NCI-H1092 (cell line): Measurements from ENCODE around the gene SLC66A3.

Experiments
- DNase-seq: peaks from one replicate; lab custom pipeline; 2025; lab: John Stamatoyannopoulos, UW

SLC66A3 gene

DNA sequence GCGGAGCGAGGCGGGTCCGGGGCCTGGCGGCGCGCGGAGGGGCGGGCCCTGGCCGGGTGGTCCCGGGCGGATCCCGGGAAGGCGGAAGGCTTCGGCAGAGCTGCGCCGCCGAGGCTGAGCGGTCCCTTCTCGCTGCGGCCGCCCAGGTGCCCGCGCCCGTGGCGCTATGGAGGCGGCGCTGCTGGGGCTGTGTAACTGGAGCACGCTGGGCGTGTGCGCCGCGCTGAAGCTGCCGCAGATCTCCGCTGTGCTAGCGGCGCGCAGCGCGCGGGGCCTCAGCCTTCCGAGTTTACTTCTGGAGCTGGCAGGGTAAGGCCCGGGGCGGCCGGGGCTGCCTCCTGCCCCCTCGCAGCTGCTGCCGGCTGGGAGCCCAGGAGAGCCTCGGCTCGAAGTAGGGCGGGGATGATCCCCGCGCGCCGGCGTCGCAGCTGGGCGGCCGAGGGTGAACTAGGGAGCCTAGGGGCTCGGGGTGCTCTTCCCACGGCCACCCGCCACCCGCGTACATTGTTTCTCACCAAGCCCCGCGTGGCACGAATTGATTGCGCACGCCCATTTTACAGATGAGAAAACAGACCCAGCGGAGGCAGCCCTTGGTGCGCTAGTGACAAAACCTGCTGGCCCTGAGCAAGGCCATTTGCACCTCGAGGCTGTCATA lies at the start of gene SLC66A3:
SLC66A3 (plus strand) TSS at position 87 of the 655 bp plus-strand sequence; CDS start at position 167, 80 bp downstream.
- peak; percentile 77 for DNase-seq

DNA sequence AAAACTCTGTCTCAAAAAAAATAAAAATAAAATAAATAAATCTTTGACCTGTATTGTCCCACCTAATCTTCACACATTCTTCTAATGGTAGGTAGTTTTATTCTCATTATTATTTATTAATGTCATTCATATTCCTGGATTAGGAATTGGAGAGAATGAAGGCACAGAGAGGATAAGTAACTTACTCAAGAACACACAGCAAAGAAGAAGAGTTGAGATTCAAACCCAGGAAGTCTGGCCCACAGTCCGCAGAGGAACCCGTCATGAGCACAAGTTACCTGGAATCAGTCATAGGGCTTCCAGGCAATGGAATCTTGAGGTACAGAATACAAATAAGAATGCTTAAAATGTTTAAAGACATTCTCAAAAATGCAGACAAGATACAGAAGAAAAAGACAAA lies 46.3 kb upstream of the SLC66A3 start:
- DNase-seq, result no peak

DNA sequence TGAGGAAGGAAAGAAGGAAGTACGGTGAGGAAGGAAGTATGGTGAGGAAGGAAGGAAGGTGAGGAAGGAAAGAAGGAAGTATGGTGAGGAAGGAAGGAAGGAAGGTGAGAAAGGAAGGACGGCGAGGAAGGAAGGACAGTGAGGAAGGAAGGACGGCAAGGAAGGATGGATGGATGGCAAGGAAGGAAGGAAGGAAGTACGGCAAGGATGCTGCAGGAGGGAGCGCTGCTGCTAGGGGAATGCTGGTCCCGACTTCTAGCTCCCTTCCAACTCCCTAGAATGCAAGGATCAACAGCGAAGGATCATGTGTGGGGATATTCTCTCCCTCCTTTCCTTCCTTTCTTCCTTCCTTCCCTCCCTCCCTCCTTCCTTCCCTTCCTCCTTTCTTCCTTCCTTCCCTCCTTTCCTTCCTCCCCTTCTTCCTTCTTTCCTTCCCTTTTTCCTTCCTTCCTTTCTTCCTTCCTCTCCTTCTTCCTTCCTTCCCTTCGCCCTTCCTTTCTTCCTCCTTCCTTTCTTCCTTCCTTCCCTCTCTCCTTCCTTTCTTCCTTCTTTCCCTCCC lies 42.3 kb upstream of the SLC66A3 start:
- no peak for DNase-seq

DNA sequence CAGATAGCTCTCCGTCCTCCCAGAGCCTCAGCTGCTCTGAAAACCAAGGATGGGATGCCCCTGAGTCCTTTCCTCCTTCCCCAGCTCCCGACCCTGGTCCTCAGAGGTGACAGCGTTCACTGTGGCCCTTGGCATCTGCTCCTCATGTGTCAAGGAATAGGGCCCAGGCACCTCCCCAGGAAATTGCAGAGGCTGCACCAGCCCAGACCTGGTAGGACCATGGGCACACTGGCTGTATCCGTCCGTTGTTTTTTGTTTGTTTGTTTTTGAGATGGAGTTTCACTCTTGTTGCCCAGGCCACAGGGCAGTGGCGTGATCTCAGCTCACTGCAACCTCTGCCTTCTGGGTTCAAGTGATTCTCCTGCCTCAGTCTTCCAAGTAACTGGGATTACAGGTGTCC lies 37.5 kb upstream of the SLC66A3 start:
- no peak for DNase-seq

DNA sequence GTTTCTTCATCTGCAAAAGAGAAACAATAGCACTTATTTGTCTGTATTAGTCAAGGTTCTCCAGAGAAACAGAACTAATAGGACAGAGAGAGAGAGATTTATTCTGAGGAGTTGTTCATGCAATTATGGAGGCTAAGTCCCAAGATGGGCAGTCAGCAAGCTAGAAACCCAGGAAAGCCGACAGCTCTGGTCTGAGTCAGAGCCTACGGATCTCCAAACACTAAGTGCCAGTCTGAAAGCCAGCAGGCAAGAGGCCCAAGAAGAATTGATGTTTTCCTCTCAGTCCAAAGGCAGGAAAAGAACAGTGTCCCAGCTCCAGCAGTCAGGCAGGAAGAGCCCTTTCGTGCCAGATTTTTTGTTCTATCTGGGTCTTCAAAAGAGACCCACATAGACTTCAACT lies 36.5 kb upstream of the SLC66A3 start:
- DNase-seq, result no peak

DNA sequence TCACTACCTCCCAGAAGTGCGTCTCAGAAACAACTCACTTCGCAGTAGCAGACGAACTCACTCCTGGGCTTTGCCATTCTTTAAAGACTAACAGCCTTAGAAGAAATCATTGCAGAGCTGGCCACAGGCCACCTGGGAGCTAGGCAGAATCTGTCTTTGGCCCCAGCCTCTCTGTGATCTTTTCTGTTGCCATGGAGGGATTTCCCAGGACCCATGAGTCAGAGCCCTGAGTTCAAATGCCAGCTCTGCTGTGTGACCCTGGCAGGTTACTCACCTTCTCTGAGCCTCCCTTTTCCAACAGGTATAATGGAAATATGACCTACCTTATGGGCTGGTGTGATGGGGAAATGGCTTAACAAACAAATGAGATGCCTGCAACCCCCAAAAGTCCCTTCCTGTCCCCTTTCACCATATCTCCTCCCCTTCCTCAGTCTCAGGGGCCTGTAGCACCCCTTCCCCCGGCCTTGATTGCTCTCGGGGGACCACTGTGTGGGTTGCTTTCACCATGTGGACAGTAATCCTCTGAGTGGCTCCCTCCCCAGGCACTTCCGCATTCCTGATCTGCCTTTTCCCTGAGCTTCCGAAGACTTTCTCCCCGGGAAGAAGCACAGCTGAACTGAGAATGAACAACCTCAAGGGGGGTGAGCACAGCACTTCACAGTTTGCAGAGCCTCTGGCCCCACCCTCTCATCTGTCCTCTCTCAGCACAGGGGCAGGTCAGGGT lies 34.0 kb upstream of the SLC66A3 start:
- DNase-seq, result no peak

DNA sequence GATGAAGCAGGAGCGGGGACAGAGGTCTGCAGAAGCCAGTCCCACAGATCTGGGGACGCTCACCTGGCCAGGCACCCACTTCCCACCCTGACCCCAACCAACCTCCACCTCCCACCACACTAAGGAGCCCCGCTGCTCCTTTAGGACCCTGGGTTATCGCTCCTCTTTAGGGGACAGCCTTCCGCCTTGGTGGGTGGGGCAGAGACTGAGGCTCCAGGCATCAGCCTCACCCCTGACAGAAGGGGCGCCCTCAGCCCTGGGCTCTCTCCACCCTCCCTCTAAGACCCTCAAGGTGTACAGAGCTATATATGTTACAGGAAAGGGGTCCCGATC lies 33.5 kb upstream of the SLC66A3 start:
- no peak for DNase-seq

DNA sequence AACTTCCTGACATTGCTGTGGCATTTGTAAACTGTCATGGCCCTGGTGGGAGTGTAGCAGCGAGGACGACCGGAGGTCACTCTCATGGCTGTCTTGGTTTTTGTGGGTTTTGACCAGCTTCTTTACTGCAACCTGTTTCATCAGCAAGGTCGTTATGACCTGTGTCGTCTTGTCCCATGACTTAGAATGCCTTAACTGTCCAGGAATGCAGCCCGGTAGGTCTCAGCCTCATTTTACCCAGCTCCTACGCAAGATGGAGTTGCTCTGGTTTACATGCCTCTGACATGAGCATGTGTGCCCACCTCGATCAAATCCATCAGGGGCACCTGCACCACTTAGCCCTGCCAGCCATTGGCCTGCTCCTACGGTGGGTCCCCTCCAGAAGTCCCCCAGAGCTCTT lies 32.9 kb upstream of the SLC66A3 start:
- no peak for DNase-seq

DNA sequence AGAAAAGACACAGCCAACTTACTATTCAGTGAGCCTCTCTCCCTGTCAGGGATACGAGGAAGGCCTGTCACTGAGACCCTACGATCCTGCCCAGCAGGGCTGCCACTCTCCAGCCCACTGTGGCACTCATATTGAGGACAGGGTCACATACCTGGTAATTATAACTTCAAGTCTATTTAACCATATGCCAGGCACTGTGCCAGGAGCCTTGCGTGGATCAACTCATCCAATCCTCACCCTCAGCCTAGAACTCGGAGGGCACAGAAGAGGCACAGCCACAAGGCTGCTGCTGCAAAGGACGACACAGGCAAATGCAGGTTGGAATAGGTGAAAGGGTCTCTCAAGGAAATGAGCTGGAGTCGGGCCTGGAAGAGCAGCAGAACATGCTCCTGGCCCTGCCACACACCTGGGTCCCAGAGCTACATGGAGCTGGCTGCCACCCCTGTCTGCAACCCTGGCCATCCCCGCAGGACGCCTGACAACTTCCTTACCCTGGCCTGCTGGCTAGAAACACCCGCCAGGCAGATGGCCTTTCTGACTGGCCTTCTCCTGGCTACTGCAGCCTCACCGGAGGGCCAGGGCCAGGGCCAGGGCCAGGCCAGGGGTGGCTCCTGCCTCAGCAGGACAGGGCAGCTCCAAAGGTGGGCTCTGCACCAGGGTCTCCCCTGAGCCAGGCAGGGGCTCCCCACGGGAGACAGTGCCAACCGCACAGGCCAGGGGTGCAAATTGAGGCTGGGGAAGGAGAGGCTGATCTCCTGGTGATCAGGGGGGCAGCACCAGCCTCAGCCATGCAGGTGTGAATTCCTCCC lies 32.1 kb upstream of the SLC66A3 start:
- no peak for DNase-seq

DNA sequence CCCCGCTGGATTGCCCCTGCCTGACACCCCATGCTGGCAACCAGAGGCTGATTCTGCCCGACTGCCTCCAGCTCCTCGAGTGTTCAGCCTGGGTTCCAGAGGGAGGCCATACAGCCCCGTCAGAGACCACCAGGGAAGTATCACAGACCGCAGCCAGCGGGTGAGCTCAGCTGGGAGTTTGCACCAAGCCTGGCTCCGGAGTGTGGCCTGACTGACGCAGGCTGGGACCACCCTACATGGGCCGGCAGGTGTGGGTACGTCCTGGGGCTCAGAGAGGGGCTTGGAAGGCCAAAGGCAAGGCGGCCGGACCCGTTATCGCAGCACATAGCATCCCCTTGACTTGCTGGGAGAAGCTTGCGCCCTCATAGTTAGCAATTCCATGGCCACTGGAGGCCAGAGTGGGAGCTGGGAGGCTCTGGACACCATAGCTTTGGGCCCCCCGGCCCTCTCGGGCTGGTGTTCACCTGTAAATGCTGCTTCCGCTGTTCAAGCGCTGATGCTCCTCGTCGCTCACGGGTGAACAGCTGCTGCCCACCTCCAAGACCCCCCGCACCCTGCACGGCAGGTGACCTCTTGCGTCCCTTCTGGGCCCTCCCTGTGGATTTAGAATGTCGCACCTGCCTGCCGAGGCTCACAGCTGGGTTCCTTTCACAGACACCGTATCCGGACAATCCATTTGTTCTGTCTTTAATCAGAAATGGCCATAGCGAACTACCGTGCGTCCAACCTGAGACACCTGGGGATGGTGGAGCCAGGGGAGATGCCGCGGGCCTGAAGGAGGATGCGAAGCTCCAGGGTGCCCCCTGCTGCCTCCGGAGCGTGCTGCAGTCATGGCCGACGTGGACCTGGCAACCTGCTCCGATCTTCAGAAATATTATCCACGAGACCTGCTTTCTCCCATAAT lies 31.2 kb upstream of the SLC66A3 start:
- peak; percentile 25 for DNase-seq

DNA sequence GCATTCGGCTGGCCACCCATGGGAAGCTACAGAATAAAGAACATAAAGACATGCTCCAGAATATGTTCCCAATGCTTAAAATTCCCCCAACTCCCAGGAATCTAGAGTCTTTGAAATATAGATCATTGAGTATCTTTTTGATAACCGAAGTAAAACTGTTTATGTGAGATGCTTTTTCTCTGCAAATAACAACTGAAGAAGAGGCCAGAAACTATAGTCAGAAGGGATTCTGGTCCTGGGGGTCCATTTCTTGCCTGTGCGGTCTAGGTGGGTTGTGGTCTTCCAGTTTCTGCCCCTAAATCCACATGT lies 30.6 kb upstream of the SLC66A3 start:
- DNase-seq, result no peak

DNA sequence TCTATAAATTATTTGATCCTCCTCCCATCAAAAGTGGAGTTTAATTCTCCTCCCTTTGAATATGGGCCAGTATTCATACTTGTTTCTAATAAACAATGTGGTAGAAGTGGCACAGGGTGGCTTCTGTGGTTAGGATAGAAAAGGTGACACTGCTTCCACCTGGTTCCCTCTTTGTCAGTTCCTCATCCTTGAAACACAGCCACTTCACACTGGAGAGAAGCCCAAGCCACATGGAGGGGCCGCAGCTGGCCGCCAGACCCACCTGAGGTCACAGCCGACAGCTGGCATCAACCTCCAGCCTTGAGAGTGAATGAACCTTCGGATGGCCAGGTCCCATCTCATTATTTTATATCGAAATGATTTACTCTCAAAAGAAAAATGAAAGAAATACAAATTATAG lies 27.5 kb upstream of the SLC66A3 start:
- DNase-seq, result no peak

DNA sequence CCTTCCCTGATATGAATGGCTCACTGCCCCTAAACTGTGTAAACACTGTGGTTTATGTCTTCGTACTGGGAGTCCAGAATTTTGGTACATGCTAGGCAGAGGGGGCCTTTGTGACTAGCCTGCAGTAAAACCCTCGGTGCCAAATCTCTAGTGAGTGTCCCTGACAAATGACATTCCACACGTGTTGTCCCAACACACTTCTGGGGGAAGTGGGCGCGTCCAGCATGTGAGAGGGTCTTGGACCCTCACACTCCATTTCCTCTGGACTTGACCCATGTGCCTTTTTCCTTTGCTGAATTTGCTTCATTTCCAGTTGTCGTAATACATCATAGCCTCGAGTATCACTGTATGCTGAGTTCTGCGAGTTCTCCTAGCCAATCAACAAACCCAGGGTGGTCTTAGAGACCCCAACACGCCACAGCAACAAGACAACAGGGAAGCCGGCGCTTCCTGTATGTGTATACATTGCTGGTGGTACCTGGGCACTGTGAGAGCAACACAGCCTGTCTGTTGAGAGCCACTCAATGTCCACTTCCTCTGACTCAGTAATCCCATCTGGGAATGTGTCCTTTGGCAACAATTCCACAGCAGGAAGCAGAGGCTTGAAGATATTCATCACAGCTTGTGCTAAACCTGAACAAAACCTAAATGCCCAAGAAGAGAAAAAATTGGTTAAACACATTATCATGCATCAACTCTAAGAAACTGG lies 26.9 kb upstream of the SLC66A3 start:
- no peak for DNase-seq

DNA sequence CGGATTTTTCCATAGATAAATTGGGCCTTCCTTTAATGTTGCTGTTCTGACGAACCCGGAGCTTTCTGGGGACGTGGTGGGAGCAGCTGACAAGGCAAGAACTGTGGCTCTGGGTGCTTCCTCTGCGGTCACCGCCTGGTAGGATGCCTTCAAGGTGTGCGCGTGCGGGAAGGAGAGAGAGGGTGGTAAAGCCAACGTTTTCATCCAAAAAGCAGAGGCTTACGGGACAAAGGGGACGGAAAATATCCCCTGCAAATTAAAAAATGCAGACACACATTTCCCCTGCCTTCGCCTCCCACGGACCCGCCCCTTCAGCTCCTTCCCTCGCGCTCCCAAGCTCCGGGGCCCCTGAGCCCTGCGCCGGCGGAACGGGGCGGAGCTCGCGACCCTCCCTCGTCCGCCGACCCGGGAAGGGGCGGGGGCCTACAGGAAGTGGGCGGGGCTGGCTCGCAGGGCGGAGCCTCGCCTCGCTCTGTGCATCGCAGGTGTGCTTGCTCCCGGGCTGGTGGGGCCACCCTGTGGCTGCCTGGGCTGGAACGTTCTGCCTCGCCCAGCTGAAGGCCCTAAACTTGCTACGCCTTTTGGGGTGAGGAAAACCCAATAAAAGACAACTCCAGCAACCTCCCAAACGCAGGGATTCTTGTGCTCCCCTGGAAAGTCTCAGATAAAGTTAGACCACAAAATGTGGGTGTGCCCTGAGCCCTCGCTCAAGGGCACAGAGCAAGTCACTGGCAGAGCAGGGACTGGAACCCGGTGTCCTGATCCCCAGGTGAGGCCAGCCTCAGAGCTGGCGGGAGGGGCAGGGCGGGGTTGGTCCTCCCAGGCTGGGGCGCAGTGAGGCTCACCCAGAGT lies 25.4 kb upstream of the SLC66A3 start:
- no peak for DNase-seq

DNA sequence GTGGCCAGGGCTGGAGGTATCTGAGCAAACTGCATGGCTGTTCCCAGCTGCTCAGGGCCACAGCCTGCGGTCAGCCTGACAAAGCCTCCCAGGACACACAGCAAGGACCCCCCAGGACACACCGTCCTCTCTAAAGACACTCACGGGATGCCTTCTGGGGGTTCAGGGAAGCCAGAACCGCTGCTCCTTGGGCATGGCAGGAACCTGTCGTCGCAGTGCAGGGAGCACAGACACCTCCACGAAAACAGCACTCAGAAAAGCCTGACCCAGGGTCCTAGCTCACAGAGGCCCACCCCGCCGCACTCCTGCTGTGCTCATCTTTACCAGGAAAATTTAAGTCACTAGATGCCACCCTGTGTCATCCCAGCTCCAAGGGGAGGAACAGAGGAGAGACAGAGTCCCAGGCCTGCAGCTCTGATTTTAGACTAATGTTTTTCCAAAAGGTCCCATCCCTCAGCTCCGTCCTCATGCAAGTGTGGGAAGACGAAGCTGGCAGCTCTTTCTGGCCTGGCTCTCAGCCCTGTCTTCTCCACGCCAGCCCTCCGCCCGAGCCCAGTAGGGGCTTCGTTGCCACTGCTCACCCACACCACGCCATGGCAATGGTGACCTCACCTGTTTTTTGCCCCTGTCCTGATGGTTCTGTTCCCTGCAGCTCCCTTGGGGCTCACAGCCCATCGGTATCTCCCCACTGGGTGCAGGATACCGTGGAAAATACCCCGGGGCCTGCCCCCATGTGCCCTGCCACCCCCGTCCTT lies 23.9 kb upstream of the SLC66A3 start:
- no peak for DNase-seq

DNA sequence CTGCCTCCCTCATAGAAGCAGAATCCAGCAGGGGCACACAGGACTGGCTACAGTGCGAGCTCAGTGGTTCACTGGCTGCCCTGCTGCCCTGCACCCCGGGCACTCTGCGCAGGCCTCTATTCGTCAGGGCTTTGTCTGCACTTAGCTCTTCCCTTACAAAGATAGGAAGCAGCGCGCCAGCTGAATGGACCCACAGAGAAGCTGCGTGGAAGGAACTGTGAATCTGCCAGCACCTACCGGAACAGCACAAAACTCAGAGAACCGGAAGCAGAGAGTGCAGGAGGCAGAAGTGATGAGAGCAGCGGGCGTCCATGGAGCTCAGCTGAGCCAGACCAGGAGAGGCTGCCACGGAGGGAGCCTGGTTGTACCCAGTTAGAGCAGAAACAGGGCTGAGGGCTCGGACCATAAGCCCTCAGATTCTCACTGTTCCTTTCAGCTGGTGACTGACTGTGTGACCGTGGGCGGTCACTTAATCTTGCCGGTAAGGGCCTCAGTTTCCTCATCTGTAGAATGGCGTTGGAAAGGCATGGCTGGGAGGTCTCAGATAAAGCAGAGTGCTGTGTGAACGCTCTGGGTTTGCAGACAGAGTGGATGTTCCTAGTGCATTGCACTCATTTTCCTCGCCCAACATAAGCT lies 23.1 kb upstream of the SLC66A3 start:
- DNase-seq, result no peak

DNA sequence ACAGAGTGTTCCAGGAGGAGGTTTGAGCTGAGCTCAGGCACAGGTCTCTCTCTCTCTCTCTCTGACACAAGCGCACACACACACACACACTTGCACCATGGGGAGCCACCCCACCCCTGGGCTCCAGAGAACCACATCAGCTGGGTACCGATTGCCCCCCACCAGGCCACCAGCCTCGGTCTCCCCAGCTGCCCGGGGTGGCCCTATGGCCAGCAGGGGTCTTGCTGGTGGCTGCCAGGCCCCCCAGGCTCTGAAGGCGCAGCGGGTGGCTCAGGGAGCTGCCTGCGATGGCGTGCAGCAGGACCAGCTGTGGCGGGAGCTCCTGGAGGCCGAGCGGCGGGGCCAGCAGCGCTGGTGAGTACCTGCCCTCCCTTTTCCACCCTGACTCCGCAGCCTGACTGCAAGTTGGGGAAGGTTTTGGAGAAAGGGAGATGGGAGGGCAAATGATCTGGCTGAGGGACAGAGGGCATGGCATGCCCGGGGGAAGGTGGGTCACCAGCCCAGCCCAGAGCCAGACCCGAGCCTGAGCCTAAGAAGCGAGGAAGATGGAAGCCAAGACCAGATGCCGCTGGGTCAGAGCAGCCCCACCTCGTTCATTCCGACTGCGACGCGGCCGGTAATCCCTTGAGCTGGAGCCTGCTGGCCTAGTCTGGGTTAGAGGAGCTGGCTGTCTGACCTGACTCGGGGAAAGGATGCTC lies 21.9 kb upstream of the SLC66A3 start:
- DNase-seq, result no peak

DNA sequence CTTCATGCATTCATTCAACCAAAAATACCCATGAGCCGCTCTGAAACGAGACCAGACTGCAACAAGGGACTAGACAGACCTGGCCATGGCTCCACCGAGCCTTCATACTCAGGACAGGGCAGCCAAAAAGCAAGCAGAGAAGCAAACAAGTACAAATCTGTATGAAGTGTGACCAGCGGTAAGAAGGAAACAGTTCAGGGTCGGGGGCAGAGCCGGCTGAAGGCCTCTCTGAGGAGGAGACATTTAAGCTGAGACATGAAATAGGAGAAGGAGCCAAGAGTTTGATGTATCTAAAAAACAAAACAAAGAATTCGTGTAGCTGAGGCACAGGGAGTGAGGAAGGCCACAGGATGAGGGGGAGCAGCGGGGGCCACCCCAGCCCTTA lies 21.3 kb upstream of the SLC66A3 start:
- DNase-seq, result no peak

DNA sequence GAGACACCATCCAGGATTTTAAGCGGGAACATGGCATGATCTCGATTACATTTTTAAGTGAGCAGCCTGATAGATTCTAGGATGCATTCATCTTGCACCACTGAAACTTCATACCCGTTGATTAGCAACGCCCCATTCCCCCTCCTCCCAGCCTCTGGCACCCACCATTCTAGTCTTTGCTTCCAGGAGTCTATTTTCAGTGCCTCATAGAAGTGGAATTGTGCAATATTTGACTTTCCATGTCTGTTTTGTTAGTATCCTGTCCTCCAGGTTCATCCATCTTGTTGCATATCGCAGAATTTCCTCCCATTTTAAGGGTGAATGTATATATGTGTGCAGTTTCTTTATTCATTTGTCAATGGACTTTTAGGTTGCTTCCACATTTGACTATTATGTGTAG lies 20.9 kb upstream of the SLC66A3 start:
- DNase-seq, result no peak
